GM18517 (cell line): ENCODE measurements around the gene RRM1.

Source experiments
- ATAC-seq: cut with Tn5 transposase; IDR thresholded peaks from one replicate; pipeline ENCODE4 v1.9.1; 2021; ENCODE audit warnings: mild to moderate bottlenecking, moderate library complexity; ENCODE audit not compliant: unreplicated experiment

Gene RRM1

GRCh38 chr11:4185561-4185960 lies 91.0 kb downstream of the RRM1 start:
- ATAC-seq = no peak

GRCh38 chr11:4186464-4187054 lies 92.0 kb downstream of the RRM1 start:
- ATAC-seq = no peak

GRCh38 chr11:4187055-4187988 lies 92.7 kb downstream of the RRM1 start:
- ATAC-seq = peak; percentile 91
